D721Med (cell line): ENCODE results near the gene SGCD.

Experiments
- DNase-seq: peaks from one replicate; pipeline ENCODE4 v3.0.0; 2011; ENCODE audit warnings: low spot score; ENCODE audit not compliant: insufficient read length
- FAIRE-seq: peaks from 2 replicates; lab custom pipeline; 2011; peaks lifted over from hg19 to GRCh38; lab: Jason Lieb, UNC
- CTCF ChIP-seq: IDR thresholded peaks from 2 replicates; pipeline ENCODE4 v1.5.1; 2012; ENCODE audit warnings: mild to moderate bottlenecking, control low read depth; ENCODE audit not compliant: insufficient read depth; ENCODE audit errors: missing control alignments

Gene SGCD

GRCh38 chr5:156359476-156359875, 32.5 kb downstream of the SGCD start:
- no peak for TF ChIP-seq CTCF
- no peak for FAIRE-seq
- DNase-seq: peak; percentile 23

- no peak for TF ChIP-seq CTCF
- FAIRE-seq (peak; percentile 16), DNase-seq (no peak)
These were observed 34.6 kb downstream of the SGCD start for GRCh38 chr5:156361436-156362109.

GRCh38 chr5:156363861-156364260, 36.9 kb downstream of the SGCD start:
- DNase-seq (no peak), FAIRE-seq (no peak)
- TF ChIP-seq CTCF: no peak

- DNase-seq (no peak), FAIRE-seq (no peak)
- no peak for TF ChIP-seq CTCF
These were observed 39.6 kb downstream of the SGCD start for GRCh38 chr5:156366521-156366920.

- no peak for TF ChIP-seq CTCF
- peak; percentile 85 for FAIRE-seq
- peak; percentile 12 for DNase-seq
These were observed 40.6 kb downstream of the SGCD start for GRCh38 chr5:156367597-156367996.

- DNase-seq (no peak), FAIRE-seq (no peak)
- TF ChIP-seq CTCF: no peak
These were observed 49.0 kb downstream of the SGCD start for GRCh38 chr5:156375895-156376495.

GRCh38 chr5:156376751-156377150, 49.8 kb downstream of the SGCD start:
- TF ChIP-seq CTCF: no peak
- FAIRE-seq: no peak
- DNase-seq: no peak
